Activated T-helper 2 cell treated with anti-CD3 and anti-CD28 coated beads, Interferon-gamma antibody, Interleukin-2, Interleukin-4, amounts not matched to agents 10 μg/mL and 5 μg/mL and 100 μg/mL, durations not matched to agents 14 hours and 24 hours and 36 hours (primary cell): ENCODE measurements around the gene ULK3. TPM values are rescaled to one million over a fixed set of nuclear protein-coding genes. Genes with fewer than 3 reads are reported as not detected.
"Not testable (repeated sequence)": the region's sequence is repeated elsewhere in the genome, so short reads cannot be mapped to it uniquely, and the experiment has no call there.

Experiments
- DNase-seq: peaks from one replicate; pipeline ENCODE4 v3.0.0; 2021; ENCODE audit warnings: low spot score
- H3K27ac Mint-ChIP-seq: one replicate; pipeline ENCODE4 v1.8.0; 2021; ENCODE audit warnings: mixed read lengths
- H3K27me3 Mint-ChIP-seq: one replicate; pipeline ENCODE4 v1.8.0; 2021; ENCODE audit warnings: low read depth, mixed read lengths
- H3K36me3 Mint-ChIP-seq: one replicate; pipeline ENCODE4 v1.8.0; 2021; ENCODE audit warnings: low read depth, mixed read lengths
- H3K4me1 Mint-ChIP-seq: one replicate; pipeline ENCODE4 v1.8.0; 2021; ENCODE audit warnings: low read depth, mixed read lengths
- H3K4me3 Mint-ChIP-seq: one replicate; pipeline ENCODE4 v1.8.0; 2021; ENCODE audit warnings: low read depth, mild to moderate bottlenecking, moderate library complexity, mixed read lengths
- H3K9me3 Mint-ChIP-seq: one replicate; pipeline ENCODE4 v1.8.0; 2021; ENCODE audit warnings: mixed read lengths
- intact Hi-C: fragments of 100-400 bp; cut with micrococcal nuclease; formaldehyde crosslinking; loops from one replicate; pipeline ENCODE4 v1.15.1; 2023
- total RNA-seq: library from RNA; stranded (reverse); gene quantifications from 2 replicates; pipeline ENCODE4 v1.2.3, GENCODE V29; 2022

Gene ULK3, protein sequence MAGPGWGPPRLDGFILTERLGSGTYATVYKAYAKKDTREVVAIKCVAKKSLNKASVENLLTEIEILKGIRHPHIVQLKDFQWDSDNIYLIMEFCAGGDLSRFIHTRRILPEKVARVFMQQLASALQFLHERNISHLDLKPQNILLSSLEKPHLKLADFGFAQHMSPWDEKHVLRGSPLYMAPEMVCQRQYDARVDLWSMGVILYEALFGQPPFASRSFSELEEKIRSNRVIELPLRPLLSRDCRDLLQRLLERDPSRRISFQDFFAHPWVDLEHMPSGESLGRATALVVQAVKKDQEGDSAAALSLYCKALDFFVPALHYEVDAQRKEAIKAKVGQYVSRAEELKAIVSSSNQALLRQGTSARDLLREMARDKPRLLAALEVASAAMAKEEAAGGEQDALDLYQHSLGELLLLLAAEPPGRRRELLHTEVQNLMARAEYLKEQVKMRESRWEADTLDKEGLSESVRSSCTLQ
- 45.5 and 47.7 TPM in 2 replicates for total RNA-seq

DNA sequence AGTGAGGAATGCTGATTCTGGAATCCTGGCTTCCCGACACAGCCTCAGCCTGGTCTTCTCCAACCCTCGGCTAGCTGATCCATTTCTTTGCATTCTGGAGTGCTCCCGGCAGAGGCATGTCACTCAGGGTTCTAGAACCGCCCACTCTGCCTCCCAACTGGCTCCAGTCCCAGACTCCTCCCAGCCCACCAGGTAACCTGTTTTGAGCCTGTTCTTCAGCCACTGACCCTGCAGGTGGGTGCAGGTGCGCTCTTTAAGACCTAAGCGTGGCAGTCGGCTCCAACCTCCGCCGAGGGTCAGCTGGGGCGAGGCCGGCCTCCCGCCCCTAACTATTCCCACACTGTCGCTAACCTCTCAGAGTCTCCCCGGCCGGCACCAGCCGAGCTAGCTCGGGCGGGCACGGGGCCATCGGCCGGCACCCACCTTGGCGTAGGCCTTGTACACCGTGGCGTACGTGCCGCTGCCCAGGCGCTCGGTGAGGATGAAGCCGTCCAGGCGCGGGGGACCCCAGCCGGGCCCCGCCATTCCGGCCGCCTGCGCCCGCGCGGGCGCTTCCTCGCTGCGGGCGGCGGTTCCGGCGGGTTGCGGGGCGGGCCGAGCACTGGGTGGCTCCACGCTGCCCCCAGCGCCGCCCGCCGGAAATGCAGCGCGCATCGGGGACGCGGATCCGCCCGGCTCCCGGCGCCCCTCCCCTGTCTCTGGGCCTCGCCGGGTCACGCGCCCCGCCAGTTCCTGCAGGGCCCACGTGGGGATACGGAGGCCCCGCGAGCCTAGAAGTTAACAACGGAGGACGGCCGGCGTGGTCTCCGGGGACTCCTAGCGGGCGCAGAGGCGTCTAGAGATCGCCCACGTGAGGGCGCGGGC is at the start of gene ULK3:
Gene ULK3, minus strand, starts transcription at position 576 of the 864 bp plus-strand sequence. Its CDS starts 51 bp downstream, at position 525.
- peak; percentile 91 for DNase-seq
- H3K27me3 Mint-ChIP-seq = no peaks in the 10 kb centered on the region
- peaks cover 38% of the 10 kb centered on the region for H3K36me3 Mint-ChIP-seq
- intact Hi-C loops = loop anchor here (2.0 to 5.0 kb wide), 2 partner anchors 72 to 94 kb away; partner anchors contain the start of gene COX5A
- no peaks in the 10 kb centered on the region for H3K9me3 Mint-ChIP-seq
- H3K27ac Mint-ChIP-seq = peak within 1 kb of the TSS; percentile 92
- H3K4me1 Mint-ChIP-seq = peaks cover 38% of the 10 kb centered on the region
- peak within 1 kb of the TSS; percentile 89 for H3K4me3 Mint-ChIP-seq

GRCh38 chr15:74892313-74892712 is 49.4 kb upstream of the ULK3 start:
- Mint-ChIP-seq H3K27ac (no peak overlapping the region), H3K27me3 (no peaks in the 10 kb centered on the region), H3K36me3 (peaks cover 55% of the 10 kb centered on the region), H3K4me3 (no peak overlapping the region), H3K9me3 (no peaks in the 10 kb centered on the region), H3K4me1 (peaks cover 36% of the 10 kb centered on the region)
- intact Hi-C loops = no loop called here
- no peak for DNase-seq

- H3K4me1 Mint-ChIP-seq = peaks cover 36% of the 10 kb centered on the region
Observed at GRCh38 chr15:74891469-74891868, 48.5 kb upstream of the ULK3 start.

DNA sequence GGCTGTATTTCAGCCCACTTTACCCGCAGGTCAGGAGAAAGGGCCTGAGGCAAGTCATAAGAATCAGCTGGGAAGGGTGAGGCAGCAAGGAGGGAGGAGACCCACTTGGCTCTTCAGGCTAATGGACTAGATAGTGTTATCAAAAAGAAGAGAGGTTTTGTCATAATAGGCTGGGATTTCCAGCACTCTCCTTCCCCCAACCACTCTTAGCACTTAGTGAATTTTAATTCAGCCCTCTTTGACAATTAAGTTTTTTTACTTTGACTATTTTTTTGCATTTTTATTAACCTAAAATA is 47.7 kb upstream of the ULK3 start:
- Mint-ChIP-seq H3K4me3 (peak overlapping the region; percentile 82), H3K9me3 (no peaks in the 10 kb centered on the region), H3K36me3 (peaks cover 41% of the 10 kb centered on the region), H3K27ac (peak overlapping the region; percentile 81), H3K4me1 (peaks cover 36% of the 10 kb centered on the region), H3K27me3 (no peaks in the 10 kb centered on the region)
- intact Hi-C loops = loop anchor here (2.0 kb wide), 1 partner anchor 16 kb away; the partner anchor contains the start of gene FAM219B
- DNase-seq = no peak

More at GRCh38 chr15:74891469-74891868, 48.5 kb upstream of the ULK3 start:
- Mint-ChIP-seq H3K36me3 (peaks cover 46% of the 10 kb centered on the region), H3K9me3 (no peaks in the 10 kb centered on the region), H3K4me3 (peak overlapping the region; percentile 47), H3K27me3 (no peaks in the 10 kb centered on the region), H3K27ac (peak overlapping the region; percentile 65)
- no peak for DNase-seq
- intact Hi-C loops = loop anchor here (2.0 kb wide), 1 partner anchor 15 kb away; the partner anchor contains the start of gene FAM219B

DNA sequence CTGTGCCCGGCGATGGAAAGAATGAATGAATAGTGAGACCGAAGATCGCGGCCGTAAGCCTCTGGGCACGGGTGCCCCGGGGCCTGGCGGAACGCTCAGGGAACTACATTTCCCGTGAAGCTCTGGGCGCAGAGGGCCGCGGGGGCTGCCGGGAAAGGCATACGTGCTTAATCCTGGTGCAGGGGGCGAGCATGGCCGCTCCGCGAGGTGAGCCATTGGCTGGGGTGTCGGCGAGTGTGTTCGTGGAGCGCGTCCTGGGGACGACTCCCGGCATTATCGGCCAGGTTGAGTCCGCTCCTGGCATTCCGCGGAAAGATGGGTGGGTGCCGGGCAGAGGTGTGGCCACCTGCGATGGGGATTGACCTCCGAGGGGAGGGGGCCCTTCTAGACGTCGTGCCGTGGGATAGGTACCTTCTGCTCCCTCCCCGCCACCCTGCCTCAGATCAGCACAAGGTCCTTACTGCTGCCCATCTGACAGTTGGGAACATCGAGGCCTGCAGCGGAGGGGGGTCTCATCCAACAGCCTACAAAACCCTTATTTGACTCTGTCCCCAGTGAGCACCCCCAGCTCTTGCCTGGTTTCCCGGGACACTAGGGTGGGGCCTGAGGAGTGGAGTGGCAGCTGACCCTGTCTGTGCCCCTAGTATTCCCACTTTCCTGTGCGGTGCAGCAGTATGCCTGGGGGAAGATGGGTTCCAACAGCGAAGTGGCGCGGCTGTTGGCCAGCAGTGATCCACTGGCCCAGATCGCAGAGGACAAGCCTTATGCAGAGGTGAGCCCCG is 47.1 kb upstream of the ULK3 start, which contains the start of gene MPI:
Gene MPI, plus strand, starts transcription at position 160 of the 782 bp plus-strand sequence. Its CDS starts 32 bp downstream, at position 192.
- no peaks in the 10 kb centered on the region for H3K27me3 Mint-ChIP-seq
- DNase-seq = peak; percentile 82

GRCh38 chr15:74889390-74889882 is 46.5 kb upstream of the ULK3 start:
- peak overlapping the region; percentile 81 for H3K27ac Mint-ChIP-seq
- H3K27me3 Mint-ChIP-seq = no peaks in the 10 kb centered on the region
- H3K4me1 Mint-ChIP-seq = peaks cover 38% of the 10 kb centered on the region
- intact Hi-C loops = loop anchor here (1.0 kb wide), 2 partner anchors 16 to 44 kb away; partner anchors contain the start of gene SCAMP2
- H3K36me3 Mint-ChIP-seq = peaks cover 33% of the 10 kb centered on the region
- no peaks in the 10 kb centered on the region for H3K9me3 Mint-ChIP-seq
- peak overlapping the region; percentile 82 for H3K4me3 Mint-ChIP-seq
- peak; percentile 15 for DNase-seq

More for the DNA sequence above, 47.1 kb upstream of the ULK3 start, which contains the start of gene MPI:
- intact Hi-C loops = loop anchor here (1.0 to 2.0 kb wide), 3 partner anchors 17 to 45 kb away; partner anchors contain the start of genes FAM219B and SCAMP2
- Mint-ChIP-seq H3K4me1 (peaks cover 36% of the 10 kb centered on the region), H3K4me3 (peak within 1 kb of the TSS; percentile 82), H3K27ac (peak within 1 kb of the TSS; percentile 81), H3K36me3 (peaks cover 37% of the 10 kb centered on the region), H3K9me3 (no peaks in the 10 kb centered on the region)

DNA sequence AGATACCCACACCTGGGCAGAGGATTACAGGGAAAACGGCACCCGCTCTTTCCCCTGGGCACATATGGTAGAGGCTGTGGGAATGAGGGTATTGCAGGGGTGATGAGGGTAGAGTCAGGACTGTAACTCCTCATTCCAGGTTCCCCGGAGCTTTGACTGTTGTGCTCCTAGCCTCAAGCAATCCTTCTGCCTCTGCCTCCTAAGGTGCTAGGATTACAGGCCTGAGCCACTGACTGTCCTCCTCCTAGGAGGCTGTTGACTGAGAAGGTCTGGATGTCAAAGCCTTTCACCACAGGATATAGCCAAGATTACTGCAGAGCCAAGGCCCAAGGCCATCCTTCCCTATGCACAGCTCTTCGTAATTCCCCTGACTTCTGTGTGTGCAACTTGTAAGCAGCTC is 45.8 kb upstream of the ULK3 start:
- Mint-ChIP-seq H3K36me3 (peaks cover 30% of the 10 kb centered on the region), H3K27ac (peak overlapping the region; percentile 81), H3K4me1 (peaks cover 42% of the 10 kb centered on the region), H3K27me3 (no peaks in the 10 kb centered on the region), H3K9me3 (no peaks in the 10 kb centered on the region), H3K4me3 (peak overlapping the region; percentile 82)
- DNase-seq = no peak
- intact Hi-C loops = loop anchor here (1.0 kb wide), 2 partner anchors 15 to 43 kb away; partner anchors contain the start of gene SCAMP2

DNA sequence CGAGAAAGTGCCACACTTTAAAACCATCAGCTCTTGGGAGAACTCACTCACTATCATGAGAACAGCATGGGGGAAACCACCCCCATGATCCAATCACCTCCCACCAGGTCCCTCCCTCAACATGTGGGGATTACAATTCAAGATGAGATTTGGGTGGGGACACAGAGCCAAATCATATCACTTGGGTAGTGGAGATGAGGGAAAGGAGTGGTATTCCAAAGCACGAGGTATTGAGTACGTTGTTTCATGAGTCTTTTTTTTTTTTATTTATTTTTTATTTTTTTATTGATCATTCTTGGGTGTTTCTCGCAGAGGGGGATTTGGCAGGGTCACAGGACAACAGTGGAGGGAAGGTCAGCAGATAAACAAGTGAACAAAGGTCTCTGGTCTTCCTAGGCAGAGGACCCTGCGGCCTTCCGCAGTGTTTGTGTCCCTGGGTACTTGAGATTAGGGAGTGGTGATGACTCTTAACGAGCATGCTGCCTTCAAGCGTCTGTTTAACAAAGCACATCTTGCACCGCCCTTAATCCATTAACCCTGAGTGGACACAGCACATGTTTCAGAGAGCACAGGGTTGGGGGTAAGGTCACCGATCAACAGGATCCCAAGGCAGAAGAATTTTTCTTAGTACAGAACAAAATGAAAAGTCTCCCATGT is 44.7 kb upstream of the ULK3 start:
- H3K4me3 Mint-ChIP-seq, H3K27ac Mint-ChIP-seq, intact Hi-C loops, H3K9me3 Mint-ChIP-seq, H3K27me3 Mint-ChIP-seq, DNase-seq: not testable (repeated sequence)
- peaks cover 19% of the 10 kb centered on the region for H3K36me3 Mint-ChIP-seq
- peaks cover 33% of the 10 kb centered on the region for H3K4me1 Mint-ChIP-seq

DNA sequence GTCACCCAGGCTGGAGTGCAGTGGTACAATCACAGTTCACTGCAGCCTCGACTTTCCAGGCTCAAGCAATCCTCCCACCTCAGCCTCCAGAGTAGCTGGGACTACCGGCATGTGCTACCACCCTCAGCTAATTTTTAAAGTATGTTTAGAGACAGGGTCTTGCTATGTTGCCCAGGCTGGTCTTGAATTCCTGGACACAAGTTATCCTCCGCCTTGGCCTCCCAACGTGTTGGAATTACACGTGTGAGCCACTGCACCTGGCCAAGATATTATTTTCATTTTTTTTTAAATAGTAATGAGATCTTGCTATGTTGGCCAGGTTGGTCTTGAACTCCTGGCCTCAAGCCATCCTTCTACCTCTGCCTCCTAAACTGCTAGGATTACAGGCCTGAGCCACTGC is 42.5 kb upstream of the ULK3 start:
- H3K4me1 Mint-ChIP-seq = peaks cover 22% of the 10 kb centered on the region
- intact Hi-C loops = no loop called here
- H3K4me3 Mint-ChIP-seq = no peak overlapping the region
- H3K27ac Mint-ChIP-seq = no peak overlapping the region
- no peak for DNase-seq
- peaks cover 6% of the 10 kb centered on the region for H3K9me3 Mint-ChIP-seq
- peaks cover 1% of the 10 kb centered on the region for H3K36me3 Mint-ChIP-seq
- no peaks in the 10 kb centered on the region for H3K27me3 Mint-ChIP-seq

GRCh38 chr15:74884428-74885223 is 41.7 kb upstream of the ULK3 start:
- DNase-seq = no peak
- H3K27me3 Mint-ChIP-seq = no peaks in the 10 kb centered on the region
- H3K27ac Mint-ChIP-seq = no peak overlapping the region
- H3K4me3 Mint-ChIP-seq = no peak overlapping the region
- H3K36me3 Mint-ChIP-seq = no peaks in the 10 kb centered on the region
- H3K9me3 Mint-ChIP-seq = peaks cover 6% of the 10 kb centered on the region
- H3K4me1 Mint-ChIP-seq = peaks cover 18% of the 10 kb centered on the region
- intact Hi-C loops = no loop called here

DNA sequence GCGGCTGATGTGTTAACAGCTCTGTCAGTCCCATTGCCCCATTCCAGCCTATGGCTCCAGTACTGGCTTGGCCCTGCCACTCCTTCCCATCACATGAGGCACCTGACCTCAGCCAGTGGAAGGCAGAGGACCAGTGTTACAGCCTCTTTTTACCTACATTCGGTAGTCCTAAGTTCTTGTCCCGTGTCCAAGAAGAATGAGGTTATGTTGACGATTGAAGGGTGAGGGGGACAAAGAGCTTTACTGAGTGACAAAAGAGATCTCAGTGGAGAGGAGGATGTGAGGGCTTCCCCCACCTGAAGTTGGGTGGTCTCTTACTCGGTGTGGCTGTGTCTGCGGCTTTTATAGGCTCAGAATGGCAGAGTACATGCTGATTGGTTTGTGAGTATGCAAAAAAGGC is 39.6 kb upstream of the ULK3 start:
- intact Hi-C loops = no loop called here
- H3K27me3 Mint-ChIP-seq = no peaks in the 10 kb centered on the region
- no peak overlapping the region for H3K27ac Mint-ChIP-seq
- no peak for DNase-seq
- peaks cover 9% of the 10 kb centered on the region for H3K4me1 Mint-ChIP-seq
- H3K4me3 Mint-ChIP-seq = no peak overlapping the region
- no peaks in the 10 kb centered on the region for H3K36me3 Mint-ChIP-seq
- peaks cover 6% of the 10 kb centered on the region for H3K9me3 Mint-ChIP-seq
